HG02588 (cell line): ENCODE measurements around the gene TNFSF13B.

ENCODE experiments used
- ATAC-seq: cut with Tn5 transposase; IDR thresholded peaks from one replicate; pipeline ENCODE4 v1.9.1; 2021; ENCODE audit warnings: mild to moderate bottlenecking, moderate library complexity; ENCODE audit not compliant: unreplicated experiment

TNFSF13B gene

GRCh38 chr13:108345016-108345415 lies 75.5 kb downstream of the TNFSF13B start:
- no peak for ATAC-seq

- no peak for ATAC-seq
These were observed 76.9 kb downstream of the TNFSF13B start for GRCh38 chr13:108346376-108346775.

DNA sequence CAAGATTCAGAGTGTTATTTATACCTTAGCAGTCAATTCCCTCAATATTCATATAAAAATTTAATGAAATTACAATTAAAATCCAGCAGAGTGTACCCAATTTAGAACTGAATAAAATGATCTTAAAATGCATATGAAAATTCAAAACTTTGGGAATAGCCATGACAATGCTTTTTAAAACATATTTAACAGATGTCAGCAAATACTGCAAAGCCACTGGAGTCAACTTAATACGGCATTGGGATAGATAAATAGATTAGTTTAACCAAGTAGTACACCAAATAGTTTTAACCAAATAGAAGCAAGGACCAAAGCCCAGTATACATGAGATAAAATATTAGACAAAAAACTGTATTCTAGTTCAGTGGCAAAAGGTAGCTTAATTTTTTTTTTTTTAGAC lies 79.8 kb downstream of the TNFSF13B start:
- no peak for ATAC-seq

- ATAC-seq = no peak
These were observed 81.1 kb downstream of the TNFSF13B start for GRCh38 chr13:108350579-108350978.

GRCh38 chr13:108352599-108352998 lies 83.1 kb downstream of the TNFSF13B start:
- no peak for ATAC-seq

DNA sequence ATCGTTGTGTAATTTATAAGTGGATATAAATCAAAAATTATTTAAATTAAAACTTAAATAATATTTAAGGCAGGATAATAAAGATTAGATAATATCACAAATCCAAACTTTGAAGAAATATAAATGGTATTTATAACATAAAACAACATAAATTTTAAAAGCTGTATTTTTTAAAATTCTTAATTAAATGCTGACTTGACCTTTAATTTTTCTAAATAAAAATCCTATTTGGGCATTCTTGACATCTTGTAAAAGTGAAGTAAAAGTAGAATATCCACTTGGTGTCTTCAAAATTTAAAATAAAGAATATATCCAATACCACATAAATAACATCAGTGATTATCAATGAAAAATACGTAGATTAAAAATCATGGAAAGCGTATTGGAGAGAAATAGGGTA lies 87.7 kb downstream of the TNFSF13B start:
- no peak for ATAC-seq
